HG02852 (cell line): ENCODE results near the gene DPYSL5.
"Not testable (repeated sequence)": the region's sequence is repeated elsewhere in the genome, so short reads cannot be mapped to it uniquely, and the experiment has no call there.

Experiments
- ATAC-seq: cut with Tn5 transposase; IDR thresholded peaks from one replicate; pipeline ENCODE4 v1.9.1; 2021; ENCODE audit warnings: mild to moderate bottlenecking, moderate library complexity; ENCODE audit not compliant: unreplicated experiment

Gene DPYSL5

DNA sequence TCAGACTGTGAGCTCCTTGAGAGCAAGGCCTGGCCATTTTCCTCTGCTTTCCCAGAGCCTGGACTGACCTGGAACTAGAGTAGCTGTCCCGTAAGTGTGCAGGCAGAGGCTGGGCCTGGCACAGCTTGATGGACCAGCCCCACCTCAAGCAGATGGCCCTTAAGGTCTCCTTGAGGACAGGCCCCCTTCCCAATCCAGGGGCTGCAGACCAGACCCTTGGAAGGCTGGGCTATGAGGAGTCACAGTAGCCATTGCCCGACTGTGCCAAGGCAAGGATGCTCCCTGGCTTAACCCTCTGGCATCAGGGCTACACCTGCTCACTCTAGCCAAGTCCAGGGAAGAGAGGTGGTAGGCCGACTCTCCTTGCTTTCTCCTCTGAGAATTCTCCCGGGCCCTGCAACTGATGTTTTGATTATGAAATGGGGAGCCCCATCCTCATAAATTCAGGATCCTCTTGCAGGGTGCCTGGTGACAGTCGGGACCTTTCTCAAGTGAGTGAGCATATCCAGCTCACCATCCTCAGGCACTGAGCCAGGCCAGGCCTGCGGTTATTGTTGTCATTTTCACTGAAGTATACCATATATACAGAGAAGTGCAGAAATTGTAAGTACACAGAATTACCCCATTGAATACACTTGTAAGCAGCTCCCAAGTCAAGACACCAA, 51.7 kb downstream of the DPYSL5 start:
- no peak for ATAC-seq

DNA sequence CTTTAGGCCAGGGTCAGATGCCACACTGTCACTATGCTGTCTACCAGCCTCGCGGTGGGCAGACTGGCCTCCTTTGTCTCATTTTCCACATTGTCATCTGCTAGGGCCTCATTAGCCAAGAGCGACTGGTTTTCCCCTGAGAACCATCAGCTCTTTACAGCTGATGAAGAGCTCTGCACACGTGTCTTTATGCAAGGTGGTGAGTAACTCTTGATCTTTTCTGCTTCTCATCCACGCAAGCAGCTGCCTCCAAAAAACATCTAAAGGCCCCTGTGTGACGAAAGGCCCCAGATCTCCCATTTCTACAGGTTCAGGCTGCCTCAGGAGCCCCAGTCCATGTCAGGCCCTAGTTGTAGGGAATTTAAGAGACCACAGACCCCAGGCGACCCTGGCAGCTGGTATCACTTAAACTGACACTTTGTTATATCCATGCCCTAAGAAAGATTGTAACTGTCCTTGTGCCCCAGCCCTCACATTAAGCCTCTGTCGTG, 52.9 kb downstream of the DPYSL5 start:
- no peak for ATAC-seq

DNA sequence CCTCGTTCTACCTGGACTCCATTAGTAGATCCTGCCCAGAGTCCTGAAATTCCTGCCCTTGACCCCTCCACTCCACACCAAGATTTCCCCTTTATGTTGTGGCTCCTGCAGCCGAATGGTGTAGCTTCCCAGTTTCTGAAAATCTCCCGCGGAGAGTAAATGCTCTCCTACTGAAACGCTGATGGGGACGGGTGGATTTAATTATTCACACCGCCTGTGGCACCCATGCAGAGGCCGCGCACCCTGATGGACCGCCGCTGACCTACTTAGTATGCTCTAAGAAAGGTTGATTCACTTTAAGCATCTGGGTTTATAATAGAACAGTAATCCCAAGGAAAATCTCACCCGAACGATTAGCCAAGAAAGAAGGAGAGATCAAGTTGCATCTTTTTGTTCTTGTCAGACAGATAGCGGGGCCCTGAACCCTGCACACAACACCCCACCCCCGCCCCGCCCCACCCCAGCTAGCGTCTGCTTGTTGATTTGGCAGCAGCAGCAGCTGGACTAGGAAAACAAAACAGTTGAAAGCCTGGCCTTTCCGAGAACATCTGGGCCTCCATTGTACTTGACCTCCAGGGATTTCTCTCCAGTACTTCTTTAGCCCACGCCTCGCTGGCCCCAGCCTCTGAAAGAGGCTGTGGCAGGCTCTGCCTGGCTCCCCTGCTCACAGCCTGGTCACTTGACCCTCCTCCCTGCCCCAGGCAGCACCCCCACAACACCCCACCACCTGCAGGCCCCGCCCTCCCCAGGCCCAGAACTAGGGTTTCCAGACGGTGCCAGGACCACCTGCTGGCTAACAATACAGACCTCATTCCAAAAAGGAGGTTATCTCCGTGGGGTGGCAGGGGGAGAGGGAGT, 53.6 kb downstream of the DPYSL5 start:
- ATAC-seq = no peak

DNA sequence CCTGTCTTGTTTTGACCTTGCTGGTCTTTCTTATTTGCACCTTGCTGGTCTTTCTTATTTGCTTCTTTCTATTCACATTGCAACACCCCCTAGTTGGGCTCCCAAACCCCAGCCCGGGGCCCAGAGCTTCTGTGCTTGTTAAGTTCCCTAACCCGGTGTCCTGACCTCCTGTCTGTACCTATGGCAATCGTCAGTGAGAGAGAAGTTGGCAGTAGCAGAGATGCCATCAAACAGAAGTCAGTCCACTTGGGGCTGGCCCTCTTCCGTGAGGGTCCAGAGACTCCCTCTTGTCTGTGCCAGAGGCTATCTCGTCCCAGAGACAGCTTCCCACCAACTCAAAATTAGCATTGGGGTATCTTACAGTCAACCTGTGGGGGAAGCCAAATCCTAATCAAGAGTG, 55.7 kb downstream of the DPYSL5 start:
- no peak for ATAC-seq

DNA sequence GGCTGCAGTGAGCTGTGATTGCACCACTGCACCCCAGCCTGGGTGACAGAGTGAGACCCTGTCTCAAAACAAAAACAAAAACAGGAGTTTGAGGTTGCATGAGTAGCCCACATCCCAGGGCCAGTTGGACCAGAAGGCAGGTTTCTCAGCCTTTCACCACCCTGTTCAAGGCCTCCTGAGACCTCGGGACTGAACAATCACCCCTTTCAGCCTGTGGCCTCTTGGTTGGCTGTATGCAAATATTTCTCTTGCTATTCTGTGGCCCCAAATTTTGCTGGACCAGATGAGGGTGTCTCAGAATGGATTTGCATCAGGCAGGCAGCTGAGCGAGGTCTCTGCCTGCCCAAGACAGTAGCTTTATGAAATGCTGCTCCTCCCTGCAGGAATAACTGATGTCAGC, 56.9 kb downstream of the DPYSL5 start:
- no peak for ATAC-seq

DNA sequence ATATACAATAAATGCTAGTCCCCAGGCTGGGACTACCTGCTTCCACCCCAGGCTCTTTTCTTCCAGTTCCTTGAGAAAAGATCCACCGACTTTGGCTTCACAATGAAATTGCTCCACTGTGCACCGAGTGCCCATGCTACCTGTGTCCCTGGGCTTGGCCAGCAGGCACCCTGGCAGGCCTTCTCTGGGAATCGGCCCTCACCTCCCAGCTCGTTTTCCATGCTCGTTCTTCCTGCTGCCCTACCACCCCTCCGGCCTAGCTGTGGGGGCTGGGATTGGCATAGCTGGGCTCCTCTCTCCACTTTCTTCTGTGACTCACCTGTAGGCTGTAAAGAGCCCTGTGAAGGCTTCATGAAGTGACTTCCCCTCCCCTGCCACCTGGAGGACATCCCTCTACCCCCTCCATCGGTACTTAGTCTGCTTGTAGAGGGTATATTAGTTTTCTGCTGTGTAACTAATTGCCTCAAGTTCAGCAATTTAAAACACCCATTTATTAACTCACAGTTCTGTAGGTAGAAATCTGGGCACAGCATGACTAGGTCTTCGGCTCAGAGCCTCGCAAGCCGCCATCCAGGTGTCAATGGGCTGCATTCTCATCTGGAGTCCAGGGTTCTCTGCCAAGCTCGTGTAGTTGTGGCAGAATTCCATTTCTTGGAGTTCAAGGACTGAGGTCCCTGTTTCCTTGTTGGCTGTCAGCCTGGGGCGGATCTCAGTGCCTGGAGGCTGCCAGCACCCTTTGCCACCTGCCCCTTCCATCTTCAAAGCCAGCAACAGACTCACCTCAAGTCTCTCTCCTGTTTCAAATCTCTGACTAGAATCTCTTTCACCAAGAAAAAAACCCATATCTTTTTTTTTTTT, 57.6 kb downstream of the DPYSL5 start:
- no peak for ATAC-seq

DNA sequence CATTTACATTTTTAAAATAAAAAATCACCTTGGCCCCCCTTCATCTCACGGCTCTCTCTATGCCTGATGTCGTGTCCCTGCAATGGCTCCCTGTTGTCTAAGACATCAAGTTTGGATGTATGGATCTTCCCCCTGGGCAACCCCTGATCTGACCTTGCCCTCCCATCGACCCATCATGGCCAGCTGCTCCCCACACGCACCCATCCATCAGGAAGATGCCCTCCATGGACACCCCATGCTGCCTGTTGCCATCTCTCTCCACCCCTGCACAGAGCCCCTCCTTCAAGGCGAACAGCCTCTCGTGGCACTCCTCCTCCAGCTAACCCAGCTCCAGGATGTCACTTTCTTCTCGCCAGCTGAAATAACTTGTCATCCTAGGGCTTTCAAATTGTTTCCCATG, 59.5 kb downstream of the DPYSL5 start:
- ATAC-seq = no peak

DNA sequence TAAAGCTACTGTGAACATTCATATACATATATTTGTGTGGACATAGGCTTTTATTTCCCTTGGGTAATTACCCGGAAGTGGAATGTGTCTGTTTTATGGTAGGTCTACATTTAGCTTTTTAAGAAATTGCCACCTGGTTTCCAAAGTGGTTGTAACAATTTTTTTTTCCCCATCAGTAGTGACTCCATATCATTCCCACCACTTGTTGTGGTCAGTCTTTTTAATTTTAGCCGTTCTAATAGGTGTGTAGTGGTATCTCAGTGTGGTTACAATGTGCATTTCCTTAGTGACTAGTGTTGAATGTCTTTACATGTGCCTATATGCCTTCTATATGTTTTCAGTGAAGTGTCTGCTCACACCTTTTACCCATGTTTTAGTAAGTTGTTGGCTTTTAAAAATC, 62.2 kb downstream of the DPYSL5 start:
- ATAC-seq = no peak

DNA sequence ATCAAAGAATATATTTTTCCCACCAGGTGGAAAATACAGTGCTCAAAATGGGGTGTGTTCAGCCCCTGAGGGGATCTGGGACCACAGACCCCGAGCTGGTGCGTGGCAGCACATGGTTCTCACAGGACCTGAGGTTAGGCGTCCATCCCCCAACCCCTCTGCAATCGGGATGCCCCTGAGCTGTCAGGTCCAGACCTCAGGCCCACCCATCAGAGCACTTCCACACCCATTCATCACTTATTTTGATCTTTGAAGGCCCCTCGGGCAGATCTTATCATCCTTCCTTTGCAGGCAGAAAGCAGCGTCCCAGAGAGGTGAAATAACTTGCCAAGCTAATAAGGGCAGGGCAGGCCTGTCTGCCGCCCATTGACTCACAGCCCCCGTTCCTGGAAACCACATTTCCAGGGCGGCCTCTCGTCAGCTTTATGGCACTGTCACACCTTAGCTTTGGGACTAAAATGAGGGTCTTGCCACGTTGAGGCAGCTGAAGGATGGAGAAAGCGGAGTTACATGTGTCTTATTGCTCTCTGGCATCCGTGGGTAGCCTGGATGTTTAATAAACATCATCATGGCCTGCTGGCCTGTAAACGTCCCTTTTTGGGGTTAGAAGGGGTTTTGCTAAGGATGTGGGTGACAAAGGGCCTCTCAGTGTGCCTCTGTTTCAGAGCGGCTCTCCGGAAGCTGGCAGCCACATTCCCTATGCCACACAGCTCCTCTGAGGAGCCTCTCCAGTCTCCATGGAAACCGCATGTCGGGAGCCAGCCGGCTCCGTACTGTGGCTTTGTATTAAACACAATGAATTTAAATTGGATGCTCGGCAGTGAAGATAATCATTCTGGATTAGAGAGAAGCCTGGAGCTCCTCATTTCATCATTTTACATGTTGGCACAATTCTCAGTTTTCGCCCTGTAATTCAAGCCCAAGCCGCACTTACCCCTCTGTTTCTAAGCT, 64.3 kb downstream of the DPYSL5 start:
- no peak for ATAC-seq

DNA sequence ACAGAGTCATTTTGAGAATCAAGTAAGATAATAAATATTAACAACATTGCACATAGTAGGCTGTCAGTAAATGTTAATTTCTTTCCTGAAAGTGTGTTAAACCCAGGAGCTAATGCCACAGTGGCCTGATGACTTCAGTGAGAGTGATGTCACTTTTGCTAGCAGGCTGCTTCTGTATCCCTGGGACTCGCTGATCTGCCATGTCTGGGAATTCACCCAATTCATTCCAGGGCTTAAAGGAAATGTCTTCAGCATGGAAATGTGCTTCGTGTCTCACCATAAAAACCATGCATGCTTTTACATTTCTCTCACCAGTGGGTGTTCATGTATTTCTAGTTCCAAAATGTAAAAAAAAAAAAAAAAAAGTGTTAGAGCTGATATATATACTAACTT, 65.7 kb downstream of the DPYSL5 start:
- ATAC-seq = no peak

DNA sequence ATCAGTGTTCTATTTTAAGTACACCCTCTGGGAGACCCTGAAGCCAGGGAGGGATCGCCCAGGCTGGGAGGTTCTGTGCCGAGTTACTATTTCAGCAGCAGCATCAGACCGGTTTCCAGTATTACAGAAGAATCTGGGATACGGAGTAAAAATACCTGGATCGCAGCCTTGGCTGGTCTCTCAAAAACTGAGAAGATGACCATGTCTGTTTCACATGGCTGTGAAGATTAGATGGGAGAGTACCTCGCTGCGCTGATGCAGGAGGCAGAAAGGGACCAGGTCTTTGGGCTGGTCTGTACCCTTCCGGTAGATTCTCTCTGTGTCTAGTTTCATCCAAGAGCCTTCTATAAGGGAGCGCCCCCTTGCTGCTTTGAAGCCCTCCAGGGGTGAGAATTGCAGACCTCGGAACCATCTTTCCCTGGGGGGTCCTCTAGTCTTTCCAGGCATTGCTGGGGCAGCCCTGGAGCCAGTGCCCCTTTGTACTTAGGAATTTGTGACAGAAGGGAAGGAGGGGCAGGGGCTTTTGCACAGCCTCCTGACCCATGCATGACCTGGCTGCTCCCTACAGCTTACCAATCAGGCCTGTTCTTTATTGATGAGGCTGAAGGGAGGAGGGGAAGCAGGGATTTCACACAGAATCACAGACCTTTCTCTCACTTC, 66.2 kb downstream of the DPYSL5 start:
- ATAC-seq = no peak

DNA sequence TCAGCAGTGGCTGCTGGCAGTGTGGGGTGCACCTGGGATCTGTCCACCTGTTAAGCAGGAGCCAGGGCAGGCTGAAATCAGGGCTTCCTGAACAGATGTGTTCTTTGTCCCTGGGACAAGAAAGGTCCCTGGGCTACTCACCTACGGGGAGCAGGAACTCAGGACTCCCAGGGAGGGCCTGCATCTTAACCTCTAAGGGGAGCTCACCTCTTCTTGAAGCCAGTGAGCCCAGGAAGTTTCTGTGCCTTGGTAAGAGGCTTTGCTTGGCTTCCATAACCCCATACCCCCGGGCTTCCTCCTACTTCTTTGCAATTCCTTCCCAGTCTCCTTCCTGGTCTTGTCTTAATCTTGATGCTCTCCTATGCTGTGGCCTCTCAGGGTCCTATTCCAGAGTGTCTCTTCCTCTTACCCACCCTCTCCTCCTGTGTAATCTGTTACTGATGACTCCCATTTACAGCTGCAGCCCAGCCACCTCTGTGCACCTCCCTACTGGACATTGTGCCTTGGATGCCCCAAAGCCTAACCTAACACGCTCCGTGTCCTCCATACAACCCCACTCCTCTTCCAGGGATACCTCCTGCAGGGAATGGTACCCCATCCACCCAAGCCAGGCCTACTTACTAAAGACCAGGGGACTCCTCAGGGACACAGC, 66.9 kb downstream of the DPYSL5 start:
- no peak for ATAC-seq

DNA sequence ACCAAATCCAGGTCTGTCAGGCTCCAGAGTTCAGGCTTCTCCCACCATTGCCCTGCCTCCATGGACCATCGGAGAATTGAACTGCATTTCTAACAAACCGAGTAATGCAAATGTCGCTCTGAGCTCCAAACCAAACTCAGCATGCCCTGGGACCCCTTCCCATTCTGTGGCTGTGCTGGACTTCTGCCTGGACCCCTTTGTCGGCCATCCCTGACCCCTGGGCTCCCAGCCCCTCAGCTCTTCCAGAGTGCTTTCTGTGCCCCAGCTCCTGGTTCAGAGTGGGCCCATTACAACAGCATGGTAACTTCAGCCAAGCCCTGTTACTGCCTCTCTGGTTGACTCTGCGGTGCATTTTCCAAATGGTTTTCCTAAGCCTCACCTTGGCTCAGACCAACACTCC, 67.4 kb downstream of the DPYSL5 start:
- no peak for ATAC-seq

DNA sequence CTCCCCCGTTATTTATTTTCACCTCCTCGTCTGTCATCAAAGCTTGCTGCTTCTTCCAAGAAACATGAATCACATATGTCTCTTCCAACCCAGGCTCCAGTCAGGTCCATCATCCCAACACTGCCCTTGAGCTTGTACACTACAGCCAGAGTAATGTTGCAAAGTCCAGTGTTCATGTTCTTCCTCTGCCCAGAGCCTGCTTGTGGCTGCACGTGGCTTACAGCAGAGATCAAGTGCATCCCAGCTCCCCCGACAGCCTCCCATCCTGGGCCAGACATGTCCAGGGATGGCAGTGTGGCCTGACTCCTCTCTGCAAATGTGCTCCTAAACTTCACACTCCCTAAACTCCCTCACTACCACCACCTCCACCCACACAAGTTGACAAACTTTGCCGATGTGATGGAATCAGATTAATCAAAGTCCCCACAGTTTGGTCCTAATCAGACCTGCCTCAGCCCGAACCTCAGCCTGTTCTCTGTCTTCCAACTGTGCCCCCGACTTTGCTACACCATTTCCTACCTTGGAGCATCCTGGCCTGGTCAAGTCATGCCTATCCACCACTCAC, 68.3 kb downstream of the DPYSL5 start:
- no peak for ATAC-seq

DNA sequence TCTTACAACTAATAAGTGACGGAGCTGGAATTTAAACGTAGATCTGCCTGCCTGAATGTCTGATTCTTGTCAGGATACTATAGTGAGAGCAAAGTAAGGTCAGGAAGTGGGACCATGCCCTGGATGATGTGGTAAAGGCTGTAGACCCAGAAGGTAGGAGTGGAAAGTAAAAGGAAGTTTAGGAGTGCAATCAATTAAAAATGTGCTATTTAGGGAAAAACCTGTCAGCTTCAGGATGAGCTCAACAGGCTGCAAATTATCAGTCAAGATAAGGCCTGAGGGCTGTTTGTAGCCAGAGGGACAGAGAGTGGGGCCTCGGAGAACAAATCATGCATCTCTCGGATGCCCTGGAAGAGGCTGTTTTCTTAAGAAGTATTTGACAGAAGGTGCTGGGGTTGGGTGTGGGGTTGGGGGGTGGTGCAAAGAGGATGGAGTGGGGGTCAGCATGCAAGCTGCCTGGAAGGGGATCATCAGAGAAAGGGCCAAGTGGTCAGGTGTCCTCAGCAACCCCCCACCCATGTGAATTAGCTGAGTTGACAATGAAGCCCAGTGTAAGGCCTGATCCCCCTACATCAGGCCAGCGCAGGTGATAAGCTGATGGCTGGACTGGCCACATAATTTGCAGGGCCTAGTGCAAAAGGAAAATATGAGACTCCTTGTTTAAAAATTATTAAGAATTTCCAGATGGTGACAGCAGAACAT, 69.4 kb downstream of the DPYSL5 start:
- no peak for ATAC-seq

DNA sequence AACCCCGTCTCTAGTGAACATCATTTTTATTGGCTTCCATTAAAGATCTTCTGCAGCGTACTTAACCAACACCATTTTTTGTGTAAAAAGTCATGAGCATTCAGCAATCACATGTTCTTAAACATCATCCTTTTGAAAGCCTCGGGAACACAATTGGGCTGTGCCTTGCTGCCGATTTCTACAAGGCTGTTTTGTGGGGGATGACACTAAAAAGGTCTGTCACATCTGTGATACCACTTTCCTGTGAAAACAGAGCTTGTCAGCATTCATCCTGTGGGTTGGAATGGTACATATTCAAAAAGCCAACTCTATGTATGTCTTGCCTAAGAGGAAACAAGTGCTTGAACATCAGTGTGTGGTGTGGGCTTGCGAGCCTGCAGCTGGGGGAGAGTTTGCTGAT, 73.4 kb downstream of the DPYSL5 start:
- ATAC-seq = no peak

DNA sequence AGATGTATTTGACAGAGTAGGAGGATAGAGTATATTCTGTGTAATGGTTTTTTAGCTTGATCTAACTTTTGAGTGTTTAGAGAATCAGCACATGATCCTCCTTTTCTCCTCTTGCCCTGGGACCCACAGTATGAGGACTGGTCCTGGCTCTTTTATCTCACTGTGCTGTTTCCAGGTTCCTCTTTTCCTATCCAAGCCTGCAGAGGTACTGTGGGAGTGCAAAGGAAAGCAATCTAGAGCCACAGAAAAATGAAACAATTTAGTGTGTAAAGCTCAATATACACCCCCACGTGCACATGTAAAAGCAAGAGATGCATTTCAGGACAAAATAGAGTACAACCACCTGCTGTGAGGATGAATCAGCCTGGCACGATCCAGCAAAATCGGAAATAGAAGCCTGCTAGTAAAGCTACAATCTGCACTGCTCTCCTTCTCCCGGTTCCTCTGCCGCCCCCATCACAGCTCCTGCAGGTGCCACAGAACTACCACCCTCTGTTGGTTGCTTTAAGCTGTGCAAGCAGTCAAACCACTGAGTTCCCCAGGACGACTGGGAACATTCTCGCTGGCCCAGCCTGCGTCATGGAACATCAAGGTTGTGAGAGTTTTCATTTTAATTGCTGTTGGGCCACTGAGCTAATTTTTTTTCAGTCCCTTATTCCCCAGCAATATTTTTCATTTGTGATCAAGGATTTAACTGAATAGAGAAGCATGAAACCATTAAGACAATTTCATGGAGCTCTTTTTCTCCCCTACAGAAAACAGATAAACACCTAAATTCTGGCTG, 74.7 kb downstream of the DPYSL5 start:
- ATAC-seq = no peak

DNA sequence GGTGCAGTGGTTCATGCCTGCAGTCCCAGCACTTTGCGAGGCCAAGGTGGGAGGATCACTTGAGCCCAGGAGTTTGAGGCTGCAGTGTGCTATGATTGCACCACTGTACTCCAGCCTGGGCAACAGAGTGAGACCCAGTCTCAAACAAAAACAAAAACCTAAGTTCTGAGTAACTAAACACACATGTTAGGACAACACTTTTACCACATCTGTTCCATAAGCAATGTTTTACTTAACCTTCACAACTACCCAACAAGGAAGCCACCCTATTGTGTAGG, 75.2 kb downstream of the DPYSL5 start:
- ATAC-seq = not testable (repeated sequence)
